ENCODE data around the gene NLGN1. TPM values are rescaled to one million over a fixed set of nuclear protein-coding genes. Genes with fewer than 3 reads are reported as not detected.
"Not testable (repeated sequence)": the region's sequence is repeated elsewhere in the genome, so short reads cannot be mapped to it uniquely, and the experiment has no call there.

Gene NLGN1
- total and polyA plus RNA-seq, 2 experiments from 2014 or later, result 5.3 to 10.9 TPM

GRCh38 chr3:173439004-173439403 is 41.5 kb downstream of the NLGN1 start:
- TF ChIP-seq CTCF (IDR thresholded peaks at IDR 0.05; ENCODE audit: low read depth, low read length), result no peak
- no peak overlapping the region for H3K4me3 ChIP-seq
- H3K4me1 ChIP-seq (ENCODE audit: low read depth), result no peaks in the 10 kb centered on the region
- no peaks in the 10 kb centered on the region for H3K36me3 ChIP-seq
- H3K27ac ChIP-seq, result no peak overlapping the region
- DNase-seq (ENCODE audit: low read depth in 1 of 2, low spot score in 1 of 2), result no peak
- no peaks in the 10 kb centered on the region for H3K9me3 ChIP-seq (ENCODE audit: low read depth)
- no peaks in the 10 kb centered on the region for H3K27me3 ChIP-seq

- Histone ChIP-seq H3K27me3 (no peaks in the 10 kb centered on the region), H3K4me3 (no peak overlapping the region), H3K9me3 (ENCODE audit: low read depth) (no peaks in the 10 kb centered on the region), H3K4me1 (ENCODE audit: low read depth) (no peaks in the 10 kb centered on the region), H3K27ac (no peak overlapping the region), H3K36me3 (no peaks in the 10 kb centered on the region)
- no peak for DNase-seq (ENCODE audit: low read depth in 1 of 2, low spot score in 1 of 2)
- TF ChIP-seq CTCF (IDR thresholded peaks at IDR 0.05; ENCODE audit: low read depth, low read length), result no peak
Measured at GRCh38 chr3:173440514-173440913, 43.0 kb downstream of the NLGN1 start.

GRCh38 chr3:173451561-173451960 is 54.0 kb downstream of the NLGN1 start:
- not testable (repeated sequence) for H3K9me3 ChIP-seq (ENCODE audit: low read depth); H3K4me3 ChIP-seq; H3K36me3 ChIP-seq; H3K4me1 ChIP-seq (ENCODE audit: low read depth); H3K27me3 ChIP-seq; H3K27ac ChIP-seq; DNase-seq (ENCODE audit: low read depth in 1 of 2, low spot score in 1 of 2)

GRCh38 chr3:173463250-173463649 is 65.7 kb downstream of the NLGN1 start:
- Histone ChIP-seq H3K4me1 (ENCODE audit: low read depth) (no peaks in the 10 kb centered on the region), H3K27me3 (no peaks in the 10 kb centered on the region)
- TF ChIP-seq CTCF (IDR thresholded peaks at IDR 0.05; ENCODE audit: low read depth, low read length), result no peak

GRCh38 chr3:173465112-173465511 is 67.6 kb downstream of the NLGN1 start:
- TF ChIP-seq CTCF (IDR thresholded peaks at IDR 0.05; ENCODE audit: low read depth, low read length), result no peak
- Histone ChIP-seq H3K27me3 (no peaks in the 10 kb centered on the region), H3K9me3 (ENCODE audit: low read depth) (no peaks in the 10 kb centered on the region), H3K4me3 (no peak overlapping the region), H3K36me3 (no peaks in the 10 kb centered on the region), H3K27ac (no peak overlapping the region), H3K4me1 (ENCODE audit: low read depth) (no peaks in the 10 kb centered on the region)
- peak in 1 of 2 donors; percentile 36 for DNase-seq (ENCODE audit: low read depth in 1 of 2, low spot score in 1 of 2)

More at GRCh38 chr3:173463250-173463649, 65.7 kb downstream of the NLGN1 start:
- Histone ChIP-seq H3K27ac (no peak overlapping the region), H3K36me3 (no peaks in the 10 kb centered on the region), H3K4me3 (no peak overlapping the region), H3K9me3 (ENCODE audit: low read depth) (no peaks in the 10 kb centered on the region)
- DNase-seq (ENCODE audit: low read depth in 1 of 2, low spot score in 1 of 2), result no peak

- Histone ChIP-seq H3K27me3 (no peaks in the 10 kb centered on the region), H3K27ac (no peak overlapping the region), H3K4me1 (ENCODE audit: low read depth) (no peaks in the 10 kb centered on the region), H3K36me3 (no peaks in the 10 kb centered on the region), H3K4me3 (no peak overlapping the region), H3K9me3 (ENCODE audit: low read depth) (no peaks in the 10 kb centered on the region)
- DNase-seq (ENCODE audit: low read depth in 1 of 2, low spot score in 1 of 2), result no peak
- no peak for TF ChIP-seq CTCF (IDR thresholded peaks at IDR 0.05; ENCODE audit: low read depth, low read length)
Measured at GRCh38 chr3:173465898-173466678, 68.5 kb downstream of the NLGN1 start.

Measured in cardiac muscle cell (in vitro differentiated cells and primary cell).